IPS-18c (cell line): ENCODE results near the gene VSIR.

Experiments used
- H3K4me3 ChIP-seq: 2 replicates; pipeline ENCODE4 v1.7.0; 2013; ENCODE audit warnings: low read depth, mild to moderate bottlenecking, low read length, moderate library complexity; ENCODE audit not compliant: insufficient read depth
- H3K9me3 ChIP-seq: one replicate; pipeline ENCODE4 v1.6.1; 2013; ENCODE audit warnings: mild to moderate bottlenecking, low read length, moderate library complexity; ENCODE audit not compliant: control insufficient read depth, insufficient read depth

The VSIR gene

DNA sequence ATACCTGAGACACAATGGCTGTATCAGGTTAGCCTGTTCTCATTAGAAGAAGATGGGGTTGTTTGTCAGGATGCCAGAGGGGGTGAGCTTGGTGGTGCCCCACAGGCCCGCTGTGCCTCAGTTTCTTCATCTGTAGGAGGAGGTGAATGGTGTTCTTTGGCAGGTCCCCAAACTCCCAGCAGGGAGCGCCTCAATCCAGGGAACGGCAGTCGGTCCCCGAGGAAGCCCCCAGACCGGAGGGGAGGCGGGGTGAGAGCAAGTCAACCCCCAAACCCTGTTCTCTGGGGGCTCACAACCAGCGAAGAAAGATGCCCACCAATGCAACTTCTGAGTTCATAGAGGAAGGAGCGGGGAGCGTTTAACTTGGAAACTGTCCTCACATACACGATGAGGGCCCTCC, 69.7 kb downstream of the VSIR start:
- no peaks in the 10 kb centered on the region for H3K9me3 ChIP-seq

DNA sequence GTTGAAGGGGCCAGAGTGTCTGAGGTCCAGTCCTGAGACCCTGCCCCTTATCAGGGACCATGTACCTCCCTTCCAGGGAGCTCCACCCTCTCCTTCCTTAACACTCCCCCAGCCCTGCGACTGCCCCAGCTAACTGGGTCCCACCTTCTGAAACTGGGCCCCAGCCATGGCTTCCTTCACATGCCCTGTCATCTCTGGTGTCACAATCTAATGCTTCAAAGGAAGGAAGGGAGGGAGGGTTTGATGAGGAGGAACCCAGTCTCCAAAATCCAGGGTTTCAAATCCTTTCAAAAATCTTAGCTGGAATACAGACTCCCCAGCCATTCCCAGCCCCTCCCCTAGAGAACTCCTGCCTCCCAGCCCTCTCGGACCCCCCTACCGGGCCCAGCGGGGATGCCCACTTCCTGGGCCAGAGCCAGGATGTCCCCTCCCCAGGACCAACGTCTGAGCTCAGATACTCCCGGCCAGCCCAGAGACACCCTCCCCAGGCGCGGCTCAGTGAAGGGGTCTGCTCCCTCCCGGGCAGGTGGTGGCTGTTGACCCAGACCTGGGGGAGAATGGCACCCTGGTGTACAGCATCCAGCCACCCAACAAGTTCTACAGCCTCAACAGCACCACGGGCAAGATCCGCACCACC, 71.7 kb downstream of the VSIR start:
- no peaks in the 10 kb centered on the region for H3K9me3 ChIP-seq

More for the DNA sequence above, 69.7 kb downstream of the VSIR start:
- no peak overlapping the region for H3K4me3 ChIP-seq

DNA sequence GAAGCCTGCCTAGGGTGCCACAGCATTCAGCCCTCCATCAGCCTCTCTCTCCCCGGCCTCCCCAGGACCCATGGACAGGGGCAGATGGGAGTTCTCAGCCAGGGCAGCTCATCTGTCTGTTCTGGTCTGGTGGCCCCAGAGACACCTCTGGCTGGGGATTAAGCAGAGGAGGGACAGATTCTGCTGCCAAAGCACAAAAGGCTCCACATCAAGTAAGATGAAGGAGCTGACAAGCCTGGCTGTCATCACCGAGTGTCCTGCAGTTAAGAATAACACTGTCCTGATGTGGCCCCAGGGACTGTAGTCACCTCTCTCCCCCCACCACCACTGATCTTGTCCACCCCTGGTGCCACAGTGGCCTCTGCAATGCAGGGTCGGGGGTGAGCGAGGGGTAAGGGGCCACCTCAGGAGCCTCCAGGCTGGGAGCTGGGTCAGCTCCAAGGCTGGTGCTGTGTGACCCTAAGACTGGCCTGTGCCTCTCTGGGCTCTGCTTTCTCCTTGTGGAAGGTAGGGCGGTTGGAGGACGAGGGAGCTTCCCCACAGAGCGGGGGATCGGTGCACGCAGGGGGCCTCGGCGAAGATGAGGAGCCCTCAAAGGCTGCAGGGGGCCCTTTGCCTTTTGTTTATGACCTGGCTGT, 72.5 kb downstream of the VSIR start:
- Histone ChIP-seq H3K9me3 (no peaks in the 10 kb centered on the region), H3K4me3 (no peak overlapping the region)

More for the DNA sequence above, 71.7 kb downstream of the VSIR start:
- no peak overlapping the region for H3K4me3 ChIP-seq

DNA sequence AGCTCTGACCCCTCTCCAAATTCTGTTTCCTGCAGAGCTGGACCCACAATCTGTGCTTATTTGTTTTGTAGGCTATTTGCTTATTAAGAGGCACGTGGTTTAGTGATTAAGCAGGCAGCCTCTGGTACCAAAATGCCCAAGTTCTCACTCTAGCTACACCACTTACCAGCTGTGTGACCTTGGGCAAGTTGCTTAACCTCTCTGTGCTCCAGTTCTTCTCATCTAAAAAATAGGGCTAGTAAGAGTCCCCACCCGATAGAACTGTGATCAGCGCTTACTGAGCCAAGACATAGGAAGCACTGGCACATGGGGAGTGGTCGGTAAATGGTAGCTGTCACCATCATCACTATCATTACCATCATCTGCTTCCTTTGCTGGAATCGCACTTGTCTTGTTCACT, 74.6 kb downstream of the VSIR start:
- Histone ChIP-seq H3K4me3 (no peak overlapping the region), H3K9me3 (no peaks in the 10 kb centered on the region)

DNA sequence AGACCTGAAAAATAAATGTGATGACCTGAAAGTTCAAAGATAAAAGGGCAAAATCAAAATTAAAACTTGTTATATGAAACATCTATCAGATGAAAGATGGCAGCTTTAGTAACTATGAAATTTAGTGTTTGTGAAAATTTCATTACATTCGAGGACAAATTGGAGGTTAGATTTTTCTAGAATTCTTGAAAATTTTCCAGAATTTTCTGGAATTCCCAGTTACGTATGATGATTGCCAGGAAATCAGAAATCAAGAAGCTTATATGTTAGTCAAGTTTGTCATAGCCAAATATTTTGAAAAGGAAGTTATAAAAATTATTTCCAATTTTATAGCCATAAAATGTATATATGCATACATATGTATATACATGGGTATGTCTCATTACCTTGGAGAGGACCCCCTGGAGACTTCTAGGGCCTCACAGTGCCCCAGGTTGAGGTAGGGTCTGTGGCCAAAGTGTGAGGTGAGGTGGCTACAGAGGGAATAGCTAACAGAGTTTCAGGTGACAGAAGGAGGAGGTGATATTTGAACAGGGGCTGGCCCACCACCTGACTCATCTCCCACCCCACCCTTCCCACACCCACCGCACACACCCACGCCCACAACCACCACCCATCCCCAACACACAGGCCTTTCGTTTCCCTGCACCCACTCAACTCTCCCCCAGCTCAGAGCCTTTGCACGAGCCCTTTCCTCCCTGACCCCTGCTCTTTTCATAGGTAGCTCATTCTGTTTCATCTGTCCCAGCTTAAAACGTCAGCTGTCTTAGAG, 75.2 kb downstream of the VSIR start:
- no peak overlapping the region for H3K4me3 ChIP-seq
- no peaks in the 10 kb centered on the region for H3K9me3 ChIP-seq
